Transverse colon (tissue), 4 donors: ENCODE results near the gene WDFY2. TPM values are rescaled to one million over a fixed set of nuclear protein-coding genes. Genes with fewer than 3 reads are reported as not detected.

Experiments
- DNase-seq: peaks from one replicate; pipeline ENCODE4 v3.0.0-alpha.2; 2019
- H3K27ac ChIP-seq, 4 donors: fragments of 200-600 bp; sonication (generic); 2 replicates each; pipeline ENCODE4 v1.5.1; 2016 to 2018; ENCODE audit warnings: inconsistent platforms in 4 of 4
- H3K27me3 ChIP-seq: fragments of 200-600 bp; sonication (generic); 2 replicates; pipeline ENCODE4 v1.5.1; 2017; ENCODE audit warnings: inconsistent platforms
- H3K36me3 ChIP-seq, 4 donors: fragments of 200-600 bp; sonication (generic); 2 replicates each; pipeline ENCODE4 v1.5.1; 2017 to 2019; ENCODE audit warnings: inconsistent platforms in 4 of 4
- H3K4me1 ChIP-seq, 4 donors: fragments of 200-600 bp; sonication (generic); 2 replicates each; pipeline ENCODE4 v1.5.1; 2017 to 2020; ENCODE audit warnings: inconsistent platforms in 4 of 4
- H3K4me3 ChIP-seq, 4 donors: fragments of 200-600 bp; sonication (generic); 1 replicate in 1 of 4; 2 replicates in 3 of 4; pipeline versions ENCODE4 v1.5.1 to v1.6.1; 2017 to 2019; ENCODE audit warnings: inconsistent platforms in 4 of 4
- H3K9me3 ChIP-seq, 2 donors: fragments of 200-600 bp; sonication (generic); 2 replicates each; pipeline ENCODE4 v1.5.1; 2017 to 2019; ENCODE audit warnings: inconsistent platforms in 2 of 2
- CTCF ChIP-seq, 5 experiments: fragments of 200-600 bp in 3 of 5; fragments of 450-650 bp in 2 of 5; sonication (generic) in 3 of 5; IDR thresholded peaks; 1 replicate in 2 of 5; 2 replicates in 3 of 5; pipeline ENCODE4 v1.5.1; 2016 to 2017; ENCODE audit warnings: antibody characterized with exemption in 5 of 5, inconsistent platforms in 3 of 5, mild to moderate bottlenecking in 2 of 5, moderate library complexity in 1 of 5
- EP300 ChIP-seq: sonication (generic); formaldehyde crosslinking; IDR thresholded peaks from one replicate; pipeline ENCODE4 v1.6.1; 2017; ENCODE audit warnings: antibody characterized with exemption, low read depth
- POLR2A ChIP-seq: fragments of 450-650 bp; IDR thresholded peaks from one replicate; pipeline ENCODE4 v1.6.1; 2016; ENCODE audit warnings: antibody characterized with exemption, mild to moderate bottlenecking, moderate library complexity
- POLR2AphosphoS5 ChIP-seq, 3 donors: sonication (generic); formaldehyde crosslinking; IDR thresholded peaks; one replicate each; pipeline ENCODE4 v1.6.1; 2016; ENCODE audit warnings: antibody characterized with exemption in 3 of 3
- WGBS, 2 donors: methylation state at CpG; one replicate each; pipeline ENCODE4 v1.1.5; 2018; ENCODE audit warnings: low coverage in 1 of 2; 5-methylcytosine and 5-hydroxymethylcytosine counted together
- in situ Hi-C, 4 donors: fragments of 200-750 bp; cut with MboI; loops; one replicate each; pipeline versions ENCODE4 v1.15.0 to v1.15.1; 2017; ENCODE audit warnings: low sequenced_read_pairs in 3 of 4, low pct_ligation_motif_present in 1 of 4, low pct_unique_long_range_greater_than_20kb in 1 of 4
- intact Hi-C: fragments of 100-400 bp; cut with DNase I; formaldehyde crosslinking; loops from one replicate; pipeline ENCODE4 v1.15.1; 2023; ENCODE audit warnings: low total_unique reads
- total RNA-seq, 4 donors: library from RNA; depleted of rRNA; stranded (reverse); fragments of >200 nt; gene quantifications; one replicate each; pipeline ENCODE4 v1.1.0, GENCODE V29; 2016

Gene WDFY2
- total RNA-seq, 4 donors from 2014 or later = 2.4 to 12.3 (median 6.7) TPM

DNA sequence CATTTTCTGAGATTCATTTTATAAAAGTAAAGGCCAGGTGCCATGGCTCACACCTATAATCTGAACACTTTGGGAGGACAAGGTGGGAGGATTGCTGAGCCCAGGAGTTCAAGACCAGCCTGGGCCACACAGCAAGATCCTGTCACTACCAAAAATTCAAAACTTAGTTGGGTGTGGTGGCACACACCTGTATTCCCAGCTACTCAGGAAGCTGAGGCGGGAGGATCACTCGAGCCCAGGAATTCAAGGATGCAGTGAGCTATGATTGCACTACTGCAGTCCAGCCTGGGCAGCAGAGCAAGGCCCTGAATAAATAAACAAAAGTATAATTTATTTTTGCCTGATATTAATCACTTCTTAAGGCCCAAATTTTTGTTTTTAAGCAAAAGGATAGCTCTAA, 179.2 kb downstream of the WDFY2 start:
- intact Hi-C loops = no loop called here
- no peak overlapping the region for H3K4me3 ChIP-seq
- peak overlapping the region in 1 of 4 donors; percentile 66 for H3K27ac ChIP-seq

GRCh38 chr13:51764184-51765141, 180.2 kb downstream of the WDFY2 start:
- Histone ChIP-seq H3K27me3 (no peaks in the 10 kb centered on the region), H3K4me3 (no peak overlapping the region), H3K9me3 (no peaks in the 10 kb centered on the region), H3K4me1 (peaks cover 6 to 16% (median 10%) of the 10 kb centered on the region in 4 donors), H3K27ac (peak overlapping the region; percentile 48 to 73 (median 57)), H3K36me3 (no peaks in the 10 kb centered on the region)
- in situ Hi-C loops (no loop called here), intact Hi-C loops (no loop called here)
- peak; percentile 56 for DNase-seq
- WGBS, 2 donors = 0 to 41% methylated on average over 1 to 11 of the region's 12 CpGs
- no peak for TF ChIP-seq EP300
- peak in 1 of 3 donors; percentile 29 for TF ChIP-seq POLR2AphosphoS5 (IDR thresholded peaks at IDR 0.05)

More for the DNA sequence above, 179.2 kb downstream of the WDFY2 start:
- Histone ChIP-seq H3K9me3 (no peaks in the 10 kb centered on the region), H3K36me3 (no peaks in the 10 kb centered on the region), H3K4me1 (peaks cover 6 to 13% (median 10%) of the 10 kb centered on the region in 4 donors), H3K27me3 (no peaks in the 10 kb centered on the region)
- 96% methylated on average over 2 of the region's 2 CpGs; no CpG with 5 or more reads in 1 of the 2 donors for WGBS, 2 donors
- no peak for TF ChIP-seq POLR2AphosphoS5 (IDR thresholded peaks at IDR 0.05)
- no peak for TF ChIP-seq EP300
- no peak for TF ChIP-seq POLR2A
- no peak for TF ChIP-seq CTCF (IDR thresholded peaks at IDR 0.05)
- in situ Hi-C loops = no loop called here
- no peak for DNase-seq

DNA sequence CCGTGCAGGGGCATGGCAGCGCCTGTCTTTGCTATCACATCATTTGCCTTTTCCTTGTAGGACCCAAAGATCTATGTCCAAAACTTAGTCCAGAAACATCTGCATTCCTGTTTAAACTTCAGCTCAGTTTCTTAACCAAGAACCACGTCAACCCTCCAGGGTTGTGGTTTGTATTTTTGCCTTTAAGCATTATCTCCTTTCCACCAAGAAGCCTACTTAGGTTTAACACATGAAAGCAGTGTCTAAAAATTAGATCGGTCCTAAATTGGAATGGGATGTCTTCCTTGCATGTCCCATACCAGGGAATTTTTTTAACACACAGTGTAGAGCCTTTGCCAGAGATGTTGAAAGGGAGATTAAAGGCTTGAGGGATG, 180.9 kb downstream of the WDFY2 start:
- in situ Hi-C loops (no loop called here), intact Hi-C loops (no loop called here)
- no peak for DNase-seq
- TF ChIP-seq EP300 (no peak), POLR2A (no peak), POLR2AphosphoS5 (IDR thresholded peaks at IDR 0.05) (no peak), CTCF (IDR thresholded peaks at IDR 0.05) (no peak)
- Histone ChIP-seq H3K36me3 (no peaks in the 10 kb centered on the region), H3K9me3 (no peaks in the 10 kb centered on the region), H3K4me3 (no peak overlapping the region), H3K27me3 (no peaks in the 10 kb centered on the region), H3K4me1 (peaks cover 6 to 18% (median 10%) of the 10 kb centered on the region in 4 donors), H3K27ac (peak overlapping the region; percentile 48 to 73 (median 57))
- whole genome bisulfite sequencing, 2 donors = 69 to 79% methylated on average over 2 to 3 of the region's 4 CpGs

GRCh38 chr13:51767100-51767499, 182.8 kb downstream of the WDFY2 start:
- WGBS, 2 donors = 91 to 100% methylated on average over 6 to 8 of the region's 8 CpGs
- no peak for TF ChIP-seq CTCF (IDR thresholded peaks at IDR 0.05)
- no peak for TF ChIP-seq EP300
- no peak for TF ChIP-seq POLR2A
- TF ChIP-seq POLR2AphosphoS5 (IDR thresholded peaks at IDR 0.05) = no peak
- H3K36me3 ChIP-seq = no peaks in the 10 kb centered on the region
- no peaks in the 10 kb centered on the region for H3K9me3 ChIP-seq
- H3K27me3 ChIP-seq = no peaks in the 10 kb centered on the region
- no peak overlapping the region for H3K27ac ChIP-seq
- no peak for DNase-seq
- no peak overlapping the region for H3K4me3 ChIP-seq
- H3K4me1 ChIP-seq = peaks cover 6 to 18% (median 10%) of the 10 kb centered on the region in 4 donors
- intact Hi-C loops = no loop called here
- in situ Hi-C loops = no loop called here
